ENCODE data around the gene MDC1.
A peak's percentile ranks its signal among the peaks of the same experiment; 100 is the strongest.
"Not testable (repeated sequence)": the region's sequence is repeated elsewhere in the genome, so short reads cannot be mapped to it uniquely, and the experiment has no call there.

The MDC1 gene

DNA sequence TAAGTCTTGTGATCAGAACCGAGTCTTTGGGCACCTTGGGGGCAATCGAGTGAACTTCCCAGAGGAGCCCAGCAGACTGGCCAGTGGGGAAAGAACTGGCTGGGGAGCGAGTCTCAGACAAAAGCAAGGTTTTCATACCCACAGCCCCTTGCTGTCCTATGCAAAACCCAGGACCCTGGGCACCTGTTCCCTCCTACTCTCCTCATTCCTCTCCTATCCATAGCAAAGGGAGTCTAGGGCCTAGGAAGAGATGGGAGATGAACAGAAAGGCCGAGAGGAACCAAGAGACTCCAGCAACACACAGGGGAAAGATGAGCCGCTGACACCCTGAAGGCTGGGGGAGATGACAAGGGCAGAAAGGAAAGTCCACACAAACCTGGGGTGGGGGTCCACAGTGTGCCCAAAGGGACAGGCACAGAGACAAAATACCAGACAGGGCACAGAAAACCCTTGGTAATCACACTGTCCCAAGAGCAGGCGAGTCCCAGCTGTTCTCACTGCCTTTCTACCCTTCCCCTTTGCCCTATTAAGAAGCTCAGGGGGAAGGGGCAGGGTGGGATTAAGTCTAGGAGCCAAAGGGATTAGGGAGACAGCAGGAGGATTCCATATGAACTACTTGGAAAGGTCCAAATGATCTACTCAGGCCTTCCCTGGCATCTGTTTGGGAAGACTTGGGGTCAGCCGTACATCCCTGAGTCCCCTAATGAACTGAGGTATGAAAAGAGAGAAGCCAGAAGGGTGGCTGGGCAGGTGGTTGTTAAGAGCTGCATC, 37.1 kb downstream of the MDC1 start:
- Histone ChIP-seq H3K36me3 (ENCODE audit: control insufficient read depth in 2 of 2, insufficient read depth in 2 of 2, low read length in 2 of 2) (peaks cover 12 to 22% of the 10 kb centered on the region in 2 donors), H3K27me3 (ENCODE audit: control insufficient read depth in 2 of 2, insufficient read depth in 2 of 2, low read length in 2 of 2) (no peaks in the 10 kb centered on the region), H3K9ac (ENCODE audit: low read depth in 1 of 2, low read length in 2 of 2) (peak overlapping the region in 1 of 2 donors; percentile 47), H3K4me3 (ENCODE audit: low read length in 2 of 2) (peak overlapping the region in 1 of 2 donors; percentile 52), H3K9me3 (ENCODE audit: control insufficient read depth in 2 of 2, low read length in 2 of 2) (no peaks in the 10 kb centered on the region), H3K27ac (ENCODE audit: low read depth in 2 of 2, low read length in 2 of 2) (peak overlapping the region in 1 of 2 donors; percentile 48), H3K4me1 (ENCODE audit: control insufficient read depth in 2 of 2, insufficient read depth in 2 of 2, low read length in 2 of 2) (peaks cover 19 to 27% of the 10 kb centered on the region in 2 donors)

DNA sequence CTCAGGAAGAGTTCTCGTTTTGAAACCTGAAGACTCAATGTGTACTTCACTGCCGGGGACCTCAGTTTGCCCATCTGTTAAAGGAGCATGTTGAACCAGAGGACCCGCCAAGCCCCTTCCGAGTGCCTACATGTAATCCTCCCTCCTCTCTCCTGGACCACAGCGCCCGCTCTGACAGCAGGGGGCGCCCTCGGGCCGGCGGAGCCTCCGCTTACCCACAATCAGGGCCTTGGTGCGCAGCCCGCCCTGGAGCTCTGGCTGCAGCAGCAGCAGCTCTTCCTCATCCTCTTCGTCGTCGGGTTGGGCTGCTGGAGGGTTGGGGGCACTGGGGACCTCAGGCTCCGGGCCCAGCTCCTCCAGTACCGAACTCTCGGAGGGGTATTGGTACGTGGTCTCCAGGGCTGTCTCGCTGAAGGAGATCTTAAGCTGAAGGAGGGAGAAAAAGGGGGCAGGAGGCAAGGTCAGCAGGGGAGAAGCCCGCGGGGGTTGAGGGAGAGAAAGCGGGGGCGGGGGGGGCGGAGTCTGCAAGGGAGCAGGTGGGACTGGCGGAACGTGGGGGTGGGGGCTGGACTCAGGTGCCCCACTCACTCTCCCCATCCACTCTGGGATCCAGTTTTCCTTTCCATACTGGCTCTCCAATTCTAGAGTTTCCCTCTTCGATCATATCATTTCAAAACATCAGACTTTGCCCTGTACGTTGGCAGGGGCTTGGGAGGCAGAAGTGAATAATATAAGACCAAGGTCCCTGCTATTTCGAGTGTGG, 37.9 kb downstream of the MDC1 start:
- H3K36me3 ChIP-seq (ENCODE audit: control insufficient read depth in 2 of 2, insufficient read depth in 2 of 2, low read length in 2 of 2), result peaks cover 12 to 22% of the 10 kb centered on the region in 2 donors
- no peaks in the 10 kb centered on the region for H3K27me3 ChIP-seq (ENCODE audit: control insufficient read depth in 2 of 2, insufficient read depth in 2 of 2, low read length in 2 of 2)
- H3K4me3 ChIP-seq (ENCODE audit: low read length in 2 of 2), result peak overlapping the region in 1 of 2 donors; percentile 52
- no peaks in the 10 kb centered on the region for H3K9me3 ChIP-seq (ENCODE audit: control insufficient read depth in 2 of 2, low read length in 2 of 2)
- H3K4me1 ChIP-seq (ENCODE audit: control insufficient read depth in 2 of 2, insufficient read depth in 2 of 2, low read length in 2 of 2), result peaks cover 16 to 25% of the 10 kb centered on the region in 2 donors
- H3K9ac ChIP-seq (ENCODE audit: low read depth in 1 of 2, low read length in 2 of 2), result no peak overlapping the region
- peak overlapping the region in 1 of 2 donors; percentile 48 for H3K27ac ChIP-seq (ENCODE audit: low read depth in 2 of 2, low read length in 2 of 2)

DNA sequence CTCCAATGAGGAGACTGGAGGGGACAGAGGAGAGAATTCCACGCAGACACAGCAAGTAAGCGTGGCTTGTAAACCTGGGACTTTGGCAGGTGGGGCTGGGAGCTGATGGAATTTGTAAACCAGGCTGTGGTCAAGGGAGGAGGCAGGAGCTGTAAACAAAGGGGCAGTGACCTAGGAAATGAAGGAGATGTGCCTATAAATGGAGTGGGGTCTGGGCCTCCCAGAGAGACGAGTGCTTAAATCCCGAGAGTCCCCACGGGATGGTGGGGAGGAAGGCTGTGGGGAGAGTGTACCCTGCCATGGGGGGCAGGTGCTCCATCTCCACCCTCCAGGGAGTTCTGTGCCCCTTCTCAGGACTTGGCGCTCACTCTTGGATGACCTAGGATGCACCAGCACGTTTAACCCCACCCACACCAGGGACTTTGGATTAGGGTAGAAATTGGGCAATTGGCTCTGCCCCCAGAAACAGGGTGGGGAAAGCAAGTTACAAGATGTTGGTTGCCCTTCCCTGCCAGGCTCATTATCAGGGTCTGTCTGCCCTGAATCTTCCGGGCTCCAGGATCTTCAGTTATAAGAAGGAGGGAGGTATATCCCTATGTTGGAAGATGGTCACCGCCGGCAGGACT, 40.3 kb downstream of the MDC1 start:
- H3K4me1 ChIP-seq (ENCODE audit: control insufficient read depth in 2 of 2, insufficient read depth in 2 of 2, low read length in 2 of 2), result peaks cover 18 to 22% of the 10 kb centered on the region in 2 donors
- H3K4me3 ChIP-seq (ENCODE audit: low read length in 2 of 2), result no peak overlapping the region
- no peaks in the 10 kb centered on the region for H3K27me3 ChIP-seq (ENCODE audit: control insufficient read depth in 2 of 2, insufficient read depth in 2 of 2, low read length in 2 of 2)
- no peak overlapping the region for H3K9ac ChIP-seq (ENCODE audit: low read depth in 1 of 2, low read length in 2 of 2)
- H3K36me3 ChIP-seq (ENCODE audit: control insufficient read depth in 2 of 2, insufficient read depth in 2 of 2, low read length in 2 of 2), result peaks cover 12 to 22% of the 10 kb centered on the region in 2 donors
- no peaks in the 10 kb centered on the region for H3K9me3 ChIP-seq (ENCODE audit: control insufficient read depth in 2 of 2, low read length in 2 of 2)
- no peak overlapping the region for H3K27ac ChIP-seq (ENCODE audit: low read depth in 2 of 2, low read length in 2 of 2)

DNA sequence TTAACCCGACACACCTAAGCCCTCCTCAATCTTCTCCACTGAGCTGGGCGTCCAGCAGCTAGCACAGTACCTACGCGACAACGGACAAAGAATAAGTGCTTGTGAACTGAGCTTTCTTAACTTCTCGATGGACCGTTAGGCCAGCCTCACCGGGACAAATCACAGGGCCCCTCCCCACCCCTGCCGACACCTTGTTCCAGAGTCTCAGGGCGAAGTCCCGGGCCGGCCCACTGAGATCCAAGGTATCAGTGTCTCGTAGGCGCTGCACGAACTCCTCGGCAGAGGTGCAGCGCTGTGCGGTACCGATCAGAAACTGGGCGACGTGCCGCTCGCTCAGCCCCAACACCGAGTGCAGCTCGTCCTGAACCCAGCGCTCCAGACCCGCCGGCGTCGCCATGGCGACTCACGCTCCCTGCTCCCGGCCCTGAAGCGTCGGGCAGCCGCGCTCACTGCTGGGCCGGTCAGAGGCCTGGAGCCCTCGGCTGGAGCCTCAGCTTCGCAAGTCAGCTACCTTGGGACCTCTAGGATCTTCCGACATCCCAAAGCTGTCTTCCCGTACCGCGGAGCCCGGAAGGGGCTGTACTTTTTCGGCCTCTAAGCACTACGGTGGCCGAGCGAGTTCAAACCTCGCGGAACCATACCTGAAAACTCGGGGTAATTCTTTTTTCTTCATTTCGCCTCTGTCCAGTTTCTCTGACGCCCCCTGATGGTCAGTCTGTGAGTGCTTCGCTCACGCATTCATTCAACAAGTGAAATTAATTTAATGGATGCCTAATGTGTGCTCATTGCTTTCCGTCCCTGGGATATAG, 44.4 kb downstream of the MDC1 start, which contains the start of gene DHX16:
Gene DHX16, minus strand, starts transcription at position 562 of the 809 bp plus-strand sequence. Its CDS starts 165 bp downstream, at position 397.
- Histone ChIP-seq H3K9ac (ENCODE audit: low read depth in 1 of 2, low read length in 2 of 2) (peak within 1 kb of the TSS; percentile 85 to 90), H3K4me3 (ENCODE audit: low read length in 2 of 2) (peak within 1 kb of the TSS; percentile 92), H3K27me3 (ENCODE audit: control insufficient read depth in 2 of 2, insufficient read depth in 2 of 2, low read length in 2 of 2) (no peaks in the 10 kb centered on the region), H3K36me3 (ENCODE audit: control insufficient read depth in 2 of 2, insufficient read depth in 2 of 2, low read length in 2 of 2) (peaks cover 26 to 38% of the 10 kb centered on the region in 2 donors), H3K4me1 (ENCODE audit: control insufficient read depth in 2 of 2, insufficient read depth in 2 of 2, low read length in 2 of 2) (peaks cover 10 to 16% of the 10 kb centered on the region in 2 donors), H3K27ac (ENCODE audit: low read depth in 2 of 2, low read length in 2 of 2) (peak within 1 kb of the TSS; percentile 77 to 82), H3K9me3 (ENCODE audit: control insufficient read depth in 2 of 2, low read length in 2 of 2) (no peaks in the 10 kb centered on the region)

DNA sequence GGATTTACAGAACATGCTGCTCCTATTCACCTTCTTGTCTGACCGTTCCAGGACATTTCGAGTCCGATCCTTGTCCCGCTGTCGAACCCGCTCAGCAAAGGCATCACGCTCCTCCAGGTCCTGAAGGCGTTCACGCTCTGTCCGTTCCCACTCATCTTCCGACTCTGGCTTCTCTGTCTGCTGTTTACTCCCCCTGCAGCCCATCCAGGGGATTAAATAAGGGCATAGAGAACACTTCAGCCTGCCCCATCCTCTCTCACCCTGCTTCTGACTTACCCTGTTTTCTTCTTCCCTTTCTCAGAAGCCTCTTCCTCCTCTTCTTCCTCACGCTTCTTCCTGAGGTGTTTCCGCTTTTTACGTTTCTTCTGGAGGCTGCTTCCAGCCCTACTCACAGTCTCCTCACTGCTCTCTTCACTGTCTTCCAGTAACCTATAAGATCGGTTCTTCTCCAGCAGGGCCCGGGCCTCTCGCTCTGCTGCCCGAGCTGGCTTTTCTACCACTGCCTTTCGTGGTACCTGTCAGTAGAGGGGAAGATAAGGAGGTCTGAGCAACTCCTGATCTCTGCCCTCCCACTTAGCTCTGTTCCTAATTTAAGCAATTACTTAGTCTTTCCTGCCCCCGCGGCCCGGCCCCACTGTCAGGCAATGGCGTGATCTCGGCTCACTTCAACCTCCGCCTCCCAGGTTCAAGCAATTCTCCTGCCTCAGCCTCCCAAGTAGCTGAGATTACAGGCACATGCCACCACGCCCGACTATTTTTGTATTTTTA, 46.1 kb downstream of the MDC1 start:
- H3K4me1 ChIP-seq (ENCODE audit: control insufficient read depth in 2 of 2, insufficient read depth in 2 of 2, low read length in 2 of 2), result peaks cover 10 to 16% of the 10 kb centered on the region in 2 donors
- no peak overlapping the region for H3K4me3 ChIP-seq (ENCODE audit: low read length in 2 of 2)
- no peak overlapping the region for H3K9ac ChIP-seq (ENCODE audit: low read depth in 1 of 2, low read length in 2 of 2)
- H3K9me3 ChIP-seq (ENCODE audit: control insufficient read depth in 2 of 2, low read length in 2 of 2), result no peaks in the 10 kb centered on the region
- no peak overlapping the region for H3K27ac ChIP-seq (ENCODE audit: low read depth in 2 of 2, low read length in 2 of 2)
- peaks cover 19 to 32% of the 10 kb centered on the region in 2 donors for H3K36me3 ChIP-seq (ENCODE audit: control insufficient read depth in 2 of 2, insufficient read depth in 2 of 2, low read length in 2 of 2)
- no peaks in the 10 kb centered on the region for H3K27me3 ChIP-seq (ENCODE audit: control insufficient read depth in 2 of 2, insufficient read depth in 2 of 2, low read length in 2 of 2)

DNA sequence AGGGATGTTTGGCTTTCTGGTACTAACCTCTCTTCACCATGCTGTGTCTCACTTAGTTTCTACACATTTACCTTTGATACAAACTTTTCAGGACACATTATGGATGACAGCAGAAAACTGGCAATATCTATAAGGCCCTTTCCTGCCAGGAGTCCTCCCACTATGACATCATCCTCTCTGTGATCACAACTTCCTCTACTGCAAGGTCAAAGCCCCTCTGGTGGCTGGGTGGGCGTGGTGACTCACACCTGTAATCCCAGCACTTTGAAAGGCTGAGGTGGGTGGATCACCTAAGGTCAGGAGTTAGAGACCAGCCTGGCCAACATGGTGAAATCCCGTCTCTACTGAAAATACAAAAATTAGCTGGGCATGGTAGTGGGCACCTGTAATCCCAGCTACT, 50.8 kb downstream of the MDC1 start:
- not testable (repeated sequence) for H3K9ac ChIP-seq (ENCODE audit: low read depth in 1 of 2, low read length in 2 of 2); H3K27me3 ChIP-seq (ENCODE audit: control insufficient read depth in 2 of 2, insufficient read depth in 2 of 2, low read length in 2 of 2); H3K9me3 ChIP-seq (ENCODE audit: control insufficient read depth in 2 of 2, low read length in 2 of 2); H3K4me1 ChIP-seq (ENCODE audit: control insufficient read depth in 2 of 2, insufficient read depth in 2 of 2, low read length in 2 of 2); H3K27ac ChIP-seq (ENCODE audit: low read depth in 2 of 2, low read length in 2 of 2); H3K4me3 ChIP-seq (ENCODE audit: low read length in 2 of 2)
- peaks cover 56 to 71% of the 10 kb centered on the region in 2 donors for H3K36me3 ChIP-seq (ENCODE audit: control insufficient read depth in 2 of 2, insufficient read depth in 2 of 2, low read length in 2 of 2)

DNA sequence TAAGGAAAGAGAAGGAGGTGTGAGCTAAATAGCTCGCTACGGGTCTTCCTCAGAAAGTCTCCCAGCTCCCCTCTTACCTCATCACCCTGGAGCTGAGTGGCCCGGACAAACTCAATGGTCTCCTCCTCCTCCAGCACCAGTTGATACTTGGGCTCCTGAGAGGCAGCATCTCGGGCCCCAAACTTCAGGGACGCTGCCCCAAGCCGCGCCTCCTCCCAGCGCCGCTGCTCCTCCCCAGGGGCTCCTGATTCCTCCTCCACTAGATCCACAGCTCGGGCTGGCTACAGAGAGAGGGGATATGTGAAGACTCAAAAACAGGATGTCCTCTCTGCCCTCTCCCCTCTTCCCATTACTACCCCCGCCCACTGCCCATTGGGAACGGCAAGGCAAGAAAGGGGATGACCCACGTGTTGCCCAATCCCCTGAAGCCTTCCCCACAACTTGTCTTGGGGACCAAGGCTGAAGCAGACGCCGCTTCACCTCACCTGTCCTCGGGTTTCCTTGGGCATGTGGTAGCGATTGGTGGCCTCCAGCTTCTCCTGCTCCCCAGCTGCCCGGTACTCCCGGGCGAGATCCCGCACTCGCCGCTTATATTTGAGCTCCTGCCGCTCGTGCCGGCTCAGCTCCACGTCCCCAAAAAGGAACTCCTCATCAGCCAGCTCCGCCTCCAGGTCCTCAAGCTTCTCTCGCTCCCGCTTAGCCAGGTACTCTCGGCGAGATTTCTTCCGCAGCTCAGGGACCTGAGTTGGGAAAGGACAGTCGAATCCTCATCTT, 51.9 kb downstream of the MDC1 start:
- H3K9ac ChIP-seq (ENCODE audit: low read depth in 1 of 2, low read length in 2 of 2), result no peak overlapping the region
- peaks cover 52 to 67% of the 10 kb centered on the region in 2 donors for H3K36me3 ChIP-seq (ENCODE audit: control insufficient read depth in 2 of 2, insufficient read depth in 2 of 2, low read length in 2 of 2)
- H3K9me3 ChIP-seq (ENCODE audit: control insufficient read depth in 2 of 2, low read length in 2 of 2), result no peaks in the 10 kb centered on the region
- H3K27me3 ChIP-seq (ENCODE audit: control insufficient read depth in 2 of 2, insufficient read depth in 2 of 2, low read length in 2 of 2), result no peaks in the 10 kb centered on the region
- no peak overlapping the region for H3K4me3 ChIP-seq (ENCODE audit: low read length in 2 of 2)
- H3K4me1 ChIP-seq (ENCODE audit: control insufficient read depth in 2 of 2, insufficient read depth in 2 of 2, low read length in 2 of 2), result no peaks in the 10 kb centered on the region
- no peak overlapping the region for H3K27ac ChIP-seq (ENCODE audit: low read depth in 2 of 2, low read length in 2 of 2)

DNA sequence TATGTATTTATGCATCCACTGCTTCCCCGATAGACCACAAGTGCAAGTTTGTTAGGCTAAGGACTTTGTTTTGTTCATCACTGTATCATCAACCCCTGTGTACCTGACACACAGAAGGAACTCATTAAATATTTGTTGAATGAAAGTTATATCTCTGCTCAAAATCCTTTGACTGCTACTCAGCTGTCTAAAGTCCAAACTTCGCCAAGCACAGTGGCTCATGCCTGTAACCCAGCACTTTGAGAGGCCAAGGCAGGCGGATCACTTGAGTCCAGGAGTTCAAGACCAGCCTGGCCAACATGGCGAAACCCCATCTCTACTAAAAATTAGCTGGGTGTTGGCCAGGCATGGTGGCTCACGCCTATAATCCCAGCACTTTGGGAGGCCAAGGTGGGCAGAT, 59.2 kb downstream of the MDC1 start:
- H3K27me3 ChIP-seq (ENCODE audit: control insufficient read depth in 2 of 2, insufficient read depth in 2 of 2, low read length in 2 of 2); H3K27ac ChIP-seq (ENCODE audit: low read depth in 2 of 2, low read length in 2 of 2); H3K9ac ChIP-seq (ENCODE audit: low read depth in 1 of 2, low read length in 2 of 2); H3K4me1 ChIP-seq (ENCODE audit: control insufficient read depth in 2 of 2, insufficient read depth in 2 of 2, low read length in 2 of 2); H3K4me3 ChIP-seq (ENCODE audit: low read length in 2 of 2); H3K9me3 ChIP-seq (ENCODE audit: control insufficient read depth in 2 of 2, low read length in 2 of 2): not testable (repeated sequence)
- peaks cover 78 to 86% of the 10 kb centered on the region in 2 donors for H3K36me3 ChIP-seq (ENCODE audit: control insufficient read depth in 2 of 2, insufficient read depth in 2 of 2, low read length in 2 of 2)
